Urothelium cell line (cell line): ENCODE data around the gene ARID4B.
"Not testable (repeated sequence)": the region's sequence is repeated elsewhere in the genome, so short reads cannot be mapped to it uniquely, and the experiment has no call there.

Experiments
- DNase-seq: peaks from one replicate; pipeline ENCODE4 v3.0.0; 2011; ENCODE audit warnings: low spot score, mixed read lengths
- FAIRE-seq: peaks from 2 replicates; lab custom pipeline; 2011; peaks lifted over from hg19 to GRCh38; lab: Jason Lieb, UNC

Gene ARID4B

DNA sequence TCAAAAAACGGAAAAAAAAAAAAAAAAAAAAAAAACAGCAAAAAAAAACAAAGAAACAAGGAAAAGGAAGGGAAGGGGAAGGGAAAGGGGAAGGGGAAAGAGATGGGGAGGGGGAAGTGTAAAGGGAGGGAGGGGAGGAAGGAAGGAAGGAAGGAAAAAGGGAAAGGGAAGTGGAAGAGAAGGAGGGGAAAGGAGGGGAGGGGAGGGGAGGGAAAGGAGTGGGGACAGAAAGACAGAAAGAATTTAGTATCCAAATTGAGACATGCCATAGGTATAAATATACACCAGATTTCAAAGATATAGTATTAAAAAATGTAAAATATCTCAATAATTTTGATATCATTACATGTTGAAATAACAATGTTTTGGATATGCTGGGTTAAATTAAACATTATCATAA is 25.8 kb downstream of the ARID4B start:
- DNase-seq (no peak), FAIRE-seq (no peak)

DNA sequence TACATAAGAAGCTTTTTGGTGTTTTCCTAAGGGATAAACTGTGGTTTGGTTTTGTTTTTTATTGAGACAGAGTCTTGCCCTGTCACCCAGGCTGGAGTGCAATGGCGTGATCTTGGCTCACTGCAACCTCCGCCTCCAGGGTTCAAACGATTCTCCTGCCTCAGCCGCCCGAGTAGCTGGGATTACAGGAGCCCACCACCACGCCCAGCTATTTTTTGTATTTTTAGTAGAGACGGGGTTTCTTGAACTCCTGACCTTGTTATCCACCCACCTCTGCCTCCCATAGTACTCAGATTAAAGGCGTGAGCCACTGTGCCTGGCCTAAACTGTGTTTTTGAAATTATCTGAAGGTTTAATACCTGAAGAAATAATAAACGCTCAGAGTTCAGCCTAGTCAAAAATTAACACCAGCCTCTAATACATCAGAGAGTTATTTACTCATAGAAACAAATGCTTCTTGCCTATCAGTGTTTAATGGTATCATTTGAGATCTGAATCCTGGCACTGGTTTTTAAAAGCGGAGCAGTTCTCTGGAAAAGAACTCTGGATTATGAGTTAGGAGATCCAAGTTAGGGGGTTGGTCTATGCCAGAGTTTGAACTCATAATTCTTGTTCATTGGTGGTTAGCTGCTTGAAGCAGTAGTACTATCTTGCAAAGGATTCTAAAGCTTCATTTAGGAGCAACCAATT is 28.7 kb downstream of the ARID4B start:
- DNase-seq (no peak), FAIRE-seq (no peak)

DNA sequence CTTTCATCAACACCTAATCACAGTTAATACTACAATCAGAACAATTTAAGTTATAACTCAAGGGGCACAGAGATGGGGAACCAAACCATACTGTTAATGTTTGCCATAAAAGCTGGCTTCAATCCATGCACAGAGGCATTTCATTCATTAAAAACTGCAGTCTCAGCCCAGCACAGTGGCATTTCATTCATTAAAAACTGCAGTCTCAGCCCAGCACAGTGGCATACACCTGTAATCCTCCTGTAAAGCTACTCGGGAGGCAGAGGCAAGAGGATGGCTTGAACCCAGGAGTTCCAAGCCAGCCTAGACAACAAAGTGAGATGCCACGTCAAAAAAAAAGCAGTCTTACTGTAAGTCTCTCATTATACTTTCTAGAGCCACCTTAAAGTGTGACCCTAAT is 29.2 kb downstream of the ARID4B start:
- FAIRE-seq = no peak
- DNase-seq = no peak

DNA sequence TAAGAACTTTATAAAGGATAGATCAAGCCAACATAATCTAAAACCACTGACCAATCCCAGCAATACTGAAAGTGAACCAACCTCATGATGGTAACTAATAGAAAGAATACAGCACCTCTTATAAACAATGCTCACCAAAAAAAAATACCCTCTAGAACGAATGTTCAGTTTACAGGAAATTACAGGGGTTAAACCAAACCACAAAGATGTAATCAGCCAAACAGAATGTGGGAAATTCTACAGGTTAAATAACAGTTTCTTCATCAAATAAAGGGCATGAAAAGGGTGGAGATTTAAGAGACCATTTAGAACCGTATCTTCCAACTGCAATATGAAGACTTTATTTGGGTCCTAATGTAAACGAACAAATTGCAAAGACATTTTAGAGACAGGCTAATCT is 30.4 kb downstream of the ARID4B start:
- FAIRE-seq (no peak), DNase-seq (no peak)

DNA sequence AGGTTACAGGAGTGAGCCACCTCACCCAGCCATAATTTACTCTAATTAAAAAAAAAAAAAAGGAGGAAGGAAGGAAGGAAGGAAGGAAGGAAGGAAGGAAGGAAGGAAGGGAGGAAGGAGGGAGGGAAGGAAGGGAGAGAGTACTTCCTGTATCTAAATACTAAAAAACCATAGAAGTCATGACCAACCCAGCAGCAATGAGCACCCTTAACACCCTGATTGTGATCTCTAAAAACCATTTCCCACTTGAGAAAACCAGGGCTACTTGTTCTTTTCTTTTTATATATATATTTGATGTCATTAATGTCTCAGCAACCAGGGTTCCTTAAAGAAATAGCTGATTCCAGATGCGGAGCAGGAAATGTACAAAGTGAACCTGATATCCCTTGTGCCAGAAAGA is 31.2 kb downstream of the ARID4B start:
- DNase-seq = no peak
- FAIRE-seq = no peak

DNA sequence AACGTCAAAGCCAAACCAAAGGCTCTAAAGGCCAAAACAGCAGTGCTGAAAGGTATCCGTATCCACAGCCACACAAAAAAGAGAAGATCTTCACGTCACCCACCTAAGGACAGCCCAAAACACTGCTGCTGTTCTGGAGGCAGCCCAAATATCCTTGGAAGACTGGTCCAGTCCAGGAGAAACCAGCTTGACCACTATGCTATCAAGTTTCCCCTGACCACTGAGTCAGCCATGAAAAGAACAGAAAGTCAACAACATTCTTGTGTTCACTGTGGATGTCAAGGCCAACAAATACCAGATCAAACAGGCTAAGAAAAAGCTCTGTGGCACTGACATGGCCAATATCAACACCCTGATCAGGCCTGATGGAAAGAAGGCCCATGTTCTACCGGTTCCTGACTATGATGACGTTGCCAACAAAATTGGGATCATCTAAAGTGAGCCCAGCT is 32.1 kb downstream of the ARID4B start:
- no peak for DNase-seq

DNA sequence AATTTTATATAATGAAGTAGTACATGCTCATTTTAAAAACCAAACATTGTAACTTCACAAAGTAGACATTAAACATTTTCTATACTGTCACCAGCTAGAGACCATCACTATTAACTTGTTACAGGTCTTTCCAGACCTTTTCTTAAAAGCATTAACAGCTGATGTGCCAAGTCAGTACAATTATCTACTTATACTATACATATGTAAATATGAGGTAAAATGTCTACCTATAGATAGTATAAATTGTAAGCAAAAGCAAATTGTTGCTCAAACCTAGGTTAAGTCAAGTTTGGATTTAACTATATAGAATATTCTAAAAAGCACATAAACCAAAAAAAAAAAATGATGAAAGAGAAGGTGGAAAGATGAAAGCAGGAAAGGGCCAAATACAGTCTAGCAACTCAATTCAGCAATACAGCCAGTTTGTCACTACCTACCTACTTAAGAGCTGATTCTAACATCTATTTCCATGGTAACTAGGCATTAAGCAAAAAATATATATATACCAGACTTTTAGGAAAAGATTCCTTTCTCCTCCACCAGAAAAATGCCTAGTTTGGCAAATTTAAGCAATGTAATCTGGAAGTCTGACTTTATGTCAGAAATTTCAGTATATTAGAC is 34.5 kb downstream of the ARID4B start:
- no peak for FAIRE-seq
- DNase-seq = no peak

More for the DNA sequence above, 32.1 kb downstream of the ARID4B start:
- FAIRE-seq = no peak

DNA sequence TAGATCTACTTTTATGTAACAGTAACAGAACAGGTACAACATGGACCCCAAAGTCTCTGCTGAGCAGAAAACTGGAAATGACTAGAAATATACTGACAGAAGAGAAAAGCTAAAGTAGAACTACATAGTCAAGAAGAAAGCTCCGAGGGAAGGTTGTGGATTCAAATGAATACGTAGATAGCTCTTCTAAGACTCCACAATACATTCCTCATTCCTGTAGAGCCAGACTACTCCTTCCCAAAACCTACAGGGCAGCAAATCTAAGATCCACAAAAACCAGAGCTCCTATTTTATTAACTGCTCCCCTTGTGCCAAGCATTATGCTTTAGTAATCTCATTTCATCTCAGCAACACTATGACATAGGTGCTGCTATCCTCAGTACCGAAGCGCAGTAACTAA is 35.2 kb downstream of the ARID4B start:
- FAIRE-seq = no peak

DNA sequence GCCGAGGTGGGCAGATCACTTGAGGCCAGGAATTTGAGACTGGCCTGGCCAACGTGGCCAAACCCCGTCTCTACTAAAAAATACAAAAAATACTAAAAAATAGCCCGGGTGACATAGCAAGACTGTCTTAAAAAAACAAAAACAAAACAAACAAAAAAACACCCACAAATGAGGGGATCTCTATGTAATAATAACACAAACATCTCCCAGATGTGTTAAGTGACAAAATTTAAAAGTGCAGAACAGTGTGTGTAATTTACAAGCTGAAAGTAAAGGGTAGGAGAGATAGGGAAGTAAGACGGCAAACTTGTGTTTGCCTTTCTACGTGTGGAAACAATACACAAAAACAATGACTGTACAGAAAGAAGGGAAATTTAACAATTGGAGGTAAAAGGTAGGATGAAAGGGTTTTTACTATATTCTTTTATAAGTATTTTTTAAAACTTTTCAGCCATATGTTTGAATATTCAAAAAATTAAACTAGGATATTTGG is 36.3 kb downstream of the ARID4B start:
- no peak for DNase-seq
- no peak for FAIRE-seq

More for the DNA sequence above, 35.2 kb downstream of the ARID4B start:
- no peak for DNase-seq

DNA sequence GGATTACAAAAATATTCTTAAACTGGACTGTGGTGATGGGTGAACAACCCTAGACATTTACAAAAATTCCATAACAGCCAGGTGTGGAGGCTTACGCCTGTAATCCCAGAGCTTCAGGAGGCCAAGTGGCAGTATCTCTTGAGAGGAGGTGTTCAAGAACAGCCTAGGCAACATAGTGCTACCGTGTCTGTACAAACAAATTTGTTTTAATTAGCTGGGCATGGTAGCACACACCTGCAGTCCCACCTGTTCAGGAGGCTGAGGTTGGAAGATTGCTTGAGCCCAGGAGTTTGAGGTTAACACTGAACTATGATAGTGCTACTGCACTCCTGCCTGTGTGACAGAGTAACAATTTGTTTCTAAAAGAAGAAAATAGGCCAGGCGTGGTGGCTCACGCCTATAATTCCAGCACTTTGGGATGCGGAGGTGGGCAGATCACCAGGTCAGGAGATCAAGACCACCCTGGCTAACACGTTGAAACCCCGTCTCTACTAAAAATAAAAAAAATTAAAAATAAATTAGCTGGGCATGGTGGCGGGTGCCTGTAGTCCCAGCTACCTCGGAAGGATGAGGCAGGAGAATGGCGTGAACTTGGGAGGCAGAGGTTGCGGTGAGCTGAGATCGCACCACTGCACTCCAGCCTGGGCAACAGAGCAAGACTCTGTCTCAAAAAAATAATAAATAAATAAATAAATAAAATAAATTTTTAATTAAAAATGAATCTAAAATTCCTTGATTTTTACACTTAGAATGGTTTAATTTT is 37.1 kb downstream of the ARID4B start:
- FAIRE-seq (no peak), DNase-seq (no peak)

DNA sequence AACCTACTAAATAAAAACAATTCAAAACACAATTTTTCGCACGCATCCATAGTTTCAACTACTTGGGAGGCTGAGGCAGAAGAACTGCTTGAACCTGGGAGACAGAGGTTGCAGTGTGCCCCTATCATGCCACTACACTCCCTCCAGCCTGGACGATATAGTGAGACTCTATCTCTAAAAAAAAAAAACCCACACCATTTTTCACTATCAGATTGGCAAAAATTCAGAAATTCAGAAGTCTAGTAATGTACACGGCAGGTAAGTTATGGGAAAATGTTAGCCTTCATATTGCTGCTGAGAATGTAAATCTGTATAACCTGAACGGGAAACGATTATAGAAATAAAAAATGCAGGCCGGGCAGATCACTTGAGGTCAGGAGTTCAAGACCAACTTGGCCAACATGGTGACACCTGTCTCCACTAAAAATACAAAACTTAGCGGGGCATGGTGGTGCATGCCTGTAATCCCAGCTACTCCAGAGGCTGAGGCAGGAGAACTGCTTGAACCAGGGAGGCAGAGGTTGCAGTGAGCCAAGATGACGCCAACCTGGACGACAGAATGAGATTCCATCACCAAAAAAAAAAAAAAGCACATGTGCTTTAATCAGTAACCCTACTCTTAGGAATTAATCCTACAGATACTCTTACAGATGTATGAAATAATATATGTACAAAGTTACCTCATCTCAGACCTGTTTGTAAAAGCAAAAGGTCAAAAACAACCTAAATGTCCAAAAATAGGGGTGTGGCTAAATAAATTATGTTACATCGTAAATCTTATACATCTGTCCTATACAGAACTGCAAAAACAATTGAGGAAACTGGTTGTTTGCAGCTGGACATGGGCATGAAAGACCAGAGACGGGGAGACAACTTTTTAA is 37.9 kb downstream of the ARID4B start:
- no peak for FAIRE-seq

DNA sequence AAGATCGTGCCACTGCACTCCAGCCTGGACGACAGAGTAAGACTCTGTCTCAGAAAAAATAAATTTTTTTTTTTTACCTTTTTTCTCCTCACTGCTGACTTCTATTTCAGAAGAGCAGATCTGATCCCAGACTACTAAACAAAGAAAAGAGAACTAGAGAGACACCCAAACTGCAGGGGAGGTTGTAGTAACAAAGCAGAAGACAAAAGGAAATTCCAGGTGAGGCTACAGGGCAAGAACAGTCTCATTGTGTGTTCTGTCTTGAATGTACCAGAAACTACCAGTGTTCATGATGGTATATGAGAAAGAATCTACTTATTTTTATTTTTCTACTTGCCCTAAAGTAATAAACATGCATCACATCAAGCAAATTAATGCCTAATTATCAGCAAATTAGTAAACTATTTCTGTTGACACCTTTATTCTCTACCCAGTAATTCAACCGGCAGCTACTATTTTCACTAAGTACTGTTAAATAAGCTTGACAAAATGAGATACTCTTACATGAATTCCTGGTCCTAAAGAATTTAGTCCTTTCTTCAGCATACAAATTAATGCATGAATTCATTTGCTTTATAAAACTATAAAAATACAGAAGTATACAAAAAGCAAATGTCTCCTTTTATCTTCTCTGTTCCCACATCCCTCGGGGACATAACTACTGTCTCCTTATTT is 40.6 kb downstream of the ARID4B start:
- DNase-seq (no peak), FAIRE-seq (no peak)

More for the DNA sequence above, 37.9 kb downstream of the ARID4B start:
- no peak for DNase-seq

DNA sequence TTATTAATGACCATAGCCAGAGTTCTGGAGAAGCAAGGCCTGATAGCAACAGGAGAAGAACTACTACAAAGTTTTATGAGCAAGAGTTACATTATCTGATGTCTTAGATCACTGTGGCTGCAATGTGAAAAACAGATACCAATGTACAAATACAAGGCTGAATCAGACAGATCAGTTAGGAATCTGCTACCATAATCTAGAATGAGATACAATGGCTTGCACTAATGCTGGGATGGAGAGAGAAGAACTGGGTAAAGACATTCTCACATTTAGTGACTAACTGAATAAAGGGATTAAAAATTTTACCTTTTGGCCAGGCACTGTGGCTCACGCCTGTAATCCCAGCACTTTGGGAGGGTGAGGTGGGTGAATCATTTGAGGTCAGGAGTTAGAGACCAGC is 41.3 kb downstream of the ARID4B start:
- FAIRE-seq (no peak), DNase-seq (no peak)

DNA sequence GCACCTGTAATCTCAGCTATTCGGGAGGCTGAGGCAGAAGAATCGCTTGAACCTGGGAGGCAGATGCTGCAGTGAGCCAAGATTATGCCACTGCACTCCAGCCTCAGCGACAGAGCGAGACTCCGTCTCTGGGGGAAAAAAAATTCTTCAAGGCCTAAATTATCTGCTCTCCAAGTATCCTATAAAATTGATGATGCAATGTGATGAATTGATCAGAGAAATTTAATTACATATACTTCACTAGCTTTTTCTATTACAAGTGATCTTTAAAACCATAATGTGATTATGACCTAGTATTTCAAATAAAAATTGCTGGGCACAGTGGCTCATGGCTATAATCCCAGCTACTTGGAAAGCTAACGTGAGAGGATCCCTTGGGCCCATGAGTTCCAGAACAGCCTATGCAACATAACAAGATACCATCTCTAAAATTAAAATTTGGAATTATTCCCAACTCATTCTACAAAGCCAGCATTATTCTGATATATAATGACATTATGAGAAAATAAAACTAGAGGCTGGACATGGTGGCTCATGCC is 43.7 kb downstream of the ARID4B start:
- DNase-seq = no peak
- no peak for FAIRE-seq

DNA sequence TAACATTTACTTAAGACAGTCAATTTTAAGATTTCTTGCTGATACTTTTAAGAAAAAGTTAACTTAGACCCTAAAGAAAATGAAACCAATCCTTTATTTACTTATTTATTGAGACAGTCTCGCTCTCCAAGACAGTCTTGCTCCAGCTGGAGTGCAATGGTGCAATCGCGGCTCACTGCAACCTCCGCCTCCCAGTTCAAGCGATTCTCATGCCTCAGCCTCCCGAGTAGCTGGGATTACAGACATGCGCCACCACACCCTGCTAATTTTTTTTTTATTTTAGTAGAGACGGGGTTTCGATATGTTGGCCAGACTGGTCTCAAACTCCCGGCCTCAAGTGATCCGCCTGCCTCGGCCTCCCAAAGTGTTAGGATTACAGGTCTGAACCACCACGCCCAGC is 44.3 kb downstream of the ARID4B start:
- not testable (repeated sequence) for FAIRE-seq, DNase-seq

DNA sequence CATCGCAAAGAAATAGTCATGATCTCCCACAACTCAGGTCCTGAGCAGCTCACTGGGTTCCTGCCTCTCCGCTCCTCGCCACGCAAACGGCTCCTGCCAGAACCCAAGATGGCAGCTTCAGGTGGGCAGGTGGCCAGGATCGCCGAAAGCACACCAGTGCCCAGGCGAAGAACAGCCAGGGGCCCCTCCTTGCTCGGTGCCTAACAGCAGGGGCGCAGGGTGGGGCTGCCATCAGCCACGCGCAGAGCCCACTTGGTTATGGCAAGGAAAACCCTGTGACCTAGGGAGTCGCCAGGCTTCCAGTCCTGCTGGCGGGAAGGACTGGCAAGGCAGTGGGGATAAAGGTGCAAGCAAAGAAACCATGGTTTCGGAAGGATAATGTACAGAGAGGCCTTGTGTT is 47.5 kb downstream of the ARID4B start:
- FAIRE-seq = no peak
- no peak for DNase-seq

DNA sequence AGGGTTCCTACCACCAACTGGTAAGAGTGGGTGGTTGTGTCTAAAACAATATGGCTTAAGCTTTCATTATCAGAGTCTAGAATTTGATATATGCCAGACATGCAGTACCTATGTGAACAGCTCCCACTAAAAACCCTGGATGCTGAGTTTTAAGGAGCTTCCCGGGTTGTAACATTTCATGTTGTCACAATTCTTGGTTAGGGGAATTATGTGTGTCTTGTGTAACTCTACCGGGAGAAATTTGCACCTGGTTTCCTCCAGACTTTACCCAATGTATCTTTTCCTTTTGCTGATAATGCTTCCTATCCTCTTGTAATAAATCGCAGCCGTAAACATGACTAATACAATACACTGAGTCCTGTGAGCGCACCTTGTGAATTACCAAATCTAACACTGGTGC is 48.3 kb downstream of the ARID4B start:
- DNase-seq (no peak), FAIRE-seq (no peak)

DNA sequence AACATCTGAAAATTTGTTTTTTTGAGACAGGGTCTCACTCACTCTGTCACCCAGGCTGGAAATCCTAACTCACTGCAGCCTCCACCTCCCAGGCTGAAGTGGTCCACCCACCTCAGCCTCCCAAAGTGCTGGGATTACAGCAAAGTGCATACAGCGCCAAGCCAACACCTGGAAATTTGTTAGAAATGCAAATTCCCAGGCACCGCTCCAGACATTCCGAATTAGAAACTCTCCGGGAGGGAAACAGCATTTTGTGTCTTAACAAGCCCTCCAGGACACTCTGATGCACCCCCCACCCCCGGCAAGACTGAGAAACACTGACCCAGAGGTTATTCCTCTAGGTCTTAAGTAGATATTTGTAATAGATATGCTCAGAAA is 49.1 kb downstream of the ARID4B start:
- no peak for FAIRE-seq

DNA sequence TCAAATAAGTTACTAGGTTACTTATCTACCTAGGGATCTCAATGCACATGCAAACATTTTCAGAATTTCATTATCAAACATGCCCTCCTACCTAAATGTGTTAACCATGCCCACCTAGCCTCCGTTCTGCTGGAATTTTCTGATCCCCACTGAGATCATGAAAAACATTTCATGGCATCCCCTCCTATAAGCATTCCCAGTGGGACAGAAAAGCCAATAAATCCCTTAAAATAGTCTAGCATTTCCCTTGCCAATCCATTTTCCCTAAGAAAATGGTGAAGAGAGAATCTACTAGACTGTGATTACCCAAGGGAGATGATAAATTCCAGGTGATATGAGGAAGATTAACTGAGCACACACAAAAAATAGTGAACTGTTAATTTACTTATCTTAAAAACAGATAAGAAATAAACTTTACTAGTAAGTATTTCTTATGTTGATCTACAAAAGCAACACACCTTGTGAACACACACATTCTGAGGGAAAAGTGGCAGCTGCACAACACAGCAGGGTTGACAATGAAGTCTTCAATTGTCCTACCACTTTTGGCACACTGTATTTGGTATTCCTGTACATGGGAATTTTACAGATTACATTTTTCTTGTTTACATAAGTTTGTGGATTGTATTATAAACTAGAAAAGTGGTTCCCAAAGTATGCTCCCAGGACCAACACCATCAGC is 49.6 kb downstream of the ARID4B start:
- DNase-seq (no peak), FAIRE-seq (no peak)

More for the DNA sequence above, 49.1 kb downstream of the ARID4B start:
- DNase-seq = no peak
